HepG2 (cell line): Measurements from ENCODE around the gene DPP3. TPM values are rescaled to one million over a fixed set of nuclear protein-coding genes. Genes with fewer than 3 reads are reported as not detected.
A peak's percentile ranks its signal among the peaks of the same experiment; 100 is the strongest.

Source experiments
- DZIP1 ChIP-seq: sonication (generic); formaldehyde crosslinking; IDR thresholded peaks from 2 replicates; pipeline ENCODE4 v1.5.0; 2020; ENCODE audit warnings: mild to moderate bottlenecking, missing genetic modification reagents
- ETV6 ChIP-seq: sonication (generic); formaldehyde crosslinking; conservative IDR thresholded peaks from 2 replicates; pipeline ENCODE4 v1.4.0; 2020; ENCODE audit warnings: missing genetic modification reagents
- KAT2B ChIP-seq: fragments of 150-350 bp; IDR thresholded peaks from 2 replicates; pipeline ENCODE4 v1.6.1; 2014; ENCODE audit warnings: low read depth, low read length, borderline replicate concordance
- KAT7 ChIP-seq: IDR thresholded peaks from 2 replicates; pipeline ENCODE4 v1.6.1; 2018; ENCODE audit warnings: borderline replicate concordance, missing compliant biosample characterization
- KLF11 ChIP-seq: IDR thresholded peaks from 2 replicates; pipeline ENCODE4 v1.6.1; 2016; ENCODE audit warnings: missing compliant biosample characterization
- MAZ ChIP-seq, 2 experiments: sonication (generic) in 1 of 2; formaldehyde crosslinking in 1 of 2; IDR thresholded peaks; 2 replicates each; pipeline versions ENCODE4 v1.5.0 to v1.6.1; 2012 to 2020; ENCODE audit warnings: low read depth in 2 of 2, mild to moderate bottlenecking in 2 of 2, borderline replicate concordance in 1 of 2, improper control_type of control experiment in 1 of 2, low read length in 1 of 2, missing genetic modification reagents in 1 of 2, moderate library complexity in 1 of 2
- SAP130 ChIP-seq: IDR thresholded peaks from 2 replicates; pipeline ENCODE4 v1.6.1; 2016; ENCODE audit warnings: low read depth
- TBL1XR1 ChIP-seq: fragments of 150-350 bp; IDR thresholded peaks from 2 replicates; pipeline ENCODE4 v1.6.1; 2014; ENCODE audit warnings: borderline replicate concordance, low read length; ENCODE audit not compliant: partially characterized antibody
- TBX3 ChIP-seq: fragments of 450-650 bp; IDR thresholded peaks from 2 replicates; pipeline ENCODE4 v1.6.1; 2017; ENCODE audit warnings: antibody characterized with exemption, mild to moderate bottlenecking, inconsistent platforms, borderline replicate concordance
- THAP11 ChIP-seq: IDR thresholded peaks from 2 replicates; pipeline ENCODE4 v1.6.1; 2016; ENCODE audit warnings: missing biosample characterization, missing genetic modification reagents
- YEATS2 ChIP-seq: sonication (generic); formaldehyde crosslinking; IDR thresholded peaks from 2 replicates; pipeline ENCODE4 v1.4.0; 2020; ENCODE audit warnings: missing genetic modification reagents, borderline replicate concordance
- ZNF256 ChIP-seq: sonication (generic); formaldehyde crosslinking; conservative IDR thresholded peaks from 2 replicates; pipeline ENCODE4 v1.4.0; 2020; ENCODE audit warnings: missing genetic modification reagents
- ZNF563 ChIP-seq: sonication (generic); formaldehyde crosslinking; IDR thresholded peaks from 2 replicates; pipeline ENCODE4 v1.8.0; 2022; ENCODE audit warnings: mild to moderate bottlenecking, moderate library complexity, missing genetic modification reagents
- ZNF607 ChIP-seq: sonication (generic); formaldehyde crosslinking; IDR thresholded peaks from 2 replicates; pipeline ENCODE4 v1.5.1; 2020; ENCODE audit warnings: missing genetic modification reagents, mild to moderate bottlenecking, borderline replicate concordance
- ZNF883 ChIP-seq: sonication (generic); formaldehyde crosslinking; IDR thresholded peaks from 2 replicates; pipeline ENCODE4 v1.5.1; 2020; ENCODE audit warnings: mild to moderate bottlenecking, missing genetic modification reagents; ENCODE audit errors: not compliant biosample characterization
- polyA plus RNA-seq, 8 experiments: library from polyadenylated mRNA; depleted of rRNA in 3 of 8; stranded (reverse) in 7 of 8; unstranded in 1 of 8; fragments of >200 nt; fragmentation: Illumina TruSeq in 4 of 8; extraction: Trizol in 4 of 8; gene quantifications; 2 replicates each; pipeline versions ENCODE4 v1.2.1 to v1.2.3, GENCODE V29; 2011 to 2016; ENCODE audit warnings: low read depth in 4 of 8, missing spikeins in 1 of 8, mixed read lengths in 1 of 8; ENCODE audit not compliant: insufficient read depth in 1 of 8
- total RNA-seq, 5 experiments: library from RNA; depleted of rRNA; stranded (reverse); fragments of >200 nt; fragmentation: Illumina TruSeq; extraction: Trizol; gene quantifications; 2 replicates each; pipeline ENCODE4 v1.2.3, GENCODE V29; 2016; ENCODE audit warnings: low read depth in 1 of 5
- TF ChIP-seq, protein P1 (sequence below): sonication (generic); formaldehyde crosslinking; IDR thresholded peaks from 2 replicates; pipeline ENCODE4 v1.4.0; 2020; ENCODE audit warnings: missing genetic modification reagents
- TF ChIP-seq, protein P2 (sequence below): sonication (generic); formaldehyde crosslinking; IDR thresholded peaks from 2 replicates; pipeline ENCODE4 v1.5.0; 2020; ENCODE audit warnings: mild to moderate bottlenecking, missing genetic modification reagents, borderline replicate concordance
- TF ChIP-seq, protein P3 (sequence below): sonication (generic); formaldehyde crosslinking; IDR thresholded peaks from 2 replicates; pipeline ENCODE4 v1.9.0; 2021; ENCODE audit warnings: missing genetic modification reagents, mild to moderate bottlenecking, borderline replicate concordance

DPP3 gene
- total and polyA plus RNA-seq, 2 of the 13 experiments (the other 11 are each of a cell fraction or from before 2014, with no cell fraction given) = 38.4 to 59.8 TPM

- TF ChIP-seq KAT7 (CRISPR knock-in tag) (0 out of 2 replicates have a peak, but pooled peaks have one; percentile 38), MAZ (IDR thresholded peaks at IDR 0.05; ENCODE audit: borderline replicate concordance, low read depth, low read length) (no peak), MAZ (CRISPR knock-in tag; IDR thresholded peaks at IDR 0.05; ENCODE audit: low read depth) (no peak; the same call in 1 of the 2 replicates), ZNF256 (0 out of 2 replicates have a peak, but pooled peaks have one; percentile 30), KAT2B (no peak), ZNF607 (peak; percentile 88; the same call in 1 of the 2 replicates), SAP130 (CRISPR knock-in tag) (peak; percentile 83), YEATS2 (CRISPR knock-in tag) (peak; percentile 72), DZIP1 (no peak), ZNF563 (0 out of 2 replicates have a peak, but pooled peaks have one; percentile 0), TBX3 (no peak), KLF11 (0 out of 2 replicates have a peak, but pooled peaks have one; percentile 17), ZNF883 (CRISPR knock-in tag) (no peak), ETV6 (CRISPR knock-in tag) (0 out of 2 replicates have a peak, but pooled peaks have one; percentile 44), TBL1XR1 (no peak), THAP11 (CRISPR knock-in tag) (peak; percentile 99)
- TF ChIP-seq, protein P1, sequence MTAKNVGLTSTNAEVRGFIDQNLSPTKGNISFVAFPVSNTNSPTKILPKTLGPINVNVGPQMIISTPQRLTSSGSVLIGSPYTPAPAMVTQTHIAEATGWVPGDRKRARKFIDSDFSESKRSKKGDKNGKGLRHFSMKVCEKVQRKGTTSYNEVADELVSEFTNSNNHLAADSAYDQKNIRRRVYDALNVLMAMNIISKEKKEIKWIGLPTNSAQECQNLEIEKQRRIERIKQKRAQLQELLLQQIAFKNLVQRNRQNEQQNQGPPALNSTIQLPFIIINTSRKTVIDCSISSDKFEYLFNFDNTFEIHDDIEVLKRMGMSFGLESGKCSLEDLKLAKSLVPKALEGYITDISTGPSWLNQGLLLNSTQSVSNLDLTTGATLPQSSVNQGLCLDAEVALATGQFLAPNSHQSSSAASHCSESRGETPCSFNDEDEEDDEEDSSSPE (CRISPR knock-in tag) = peak; percentile 61
- TF ChIP-seq, protein P2, sequence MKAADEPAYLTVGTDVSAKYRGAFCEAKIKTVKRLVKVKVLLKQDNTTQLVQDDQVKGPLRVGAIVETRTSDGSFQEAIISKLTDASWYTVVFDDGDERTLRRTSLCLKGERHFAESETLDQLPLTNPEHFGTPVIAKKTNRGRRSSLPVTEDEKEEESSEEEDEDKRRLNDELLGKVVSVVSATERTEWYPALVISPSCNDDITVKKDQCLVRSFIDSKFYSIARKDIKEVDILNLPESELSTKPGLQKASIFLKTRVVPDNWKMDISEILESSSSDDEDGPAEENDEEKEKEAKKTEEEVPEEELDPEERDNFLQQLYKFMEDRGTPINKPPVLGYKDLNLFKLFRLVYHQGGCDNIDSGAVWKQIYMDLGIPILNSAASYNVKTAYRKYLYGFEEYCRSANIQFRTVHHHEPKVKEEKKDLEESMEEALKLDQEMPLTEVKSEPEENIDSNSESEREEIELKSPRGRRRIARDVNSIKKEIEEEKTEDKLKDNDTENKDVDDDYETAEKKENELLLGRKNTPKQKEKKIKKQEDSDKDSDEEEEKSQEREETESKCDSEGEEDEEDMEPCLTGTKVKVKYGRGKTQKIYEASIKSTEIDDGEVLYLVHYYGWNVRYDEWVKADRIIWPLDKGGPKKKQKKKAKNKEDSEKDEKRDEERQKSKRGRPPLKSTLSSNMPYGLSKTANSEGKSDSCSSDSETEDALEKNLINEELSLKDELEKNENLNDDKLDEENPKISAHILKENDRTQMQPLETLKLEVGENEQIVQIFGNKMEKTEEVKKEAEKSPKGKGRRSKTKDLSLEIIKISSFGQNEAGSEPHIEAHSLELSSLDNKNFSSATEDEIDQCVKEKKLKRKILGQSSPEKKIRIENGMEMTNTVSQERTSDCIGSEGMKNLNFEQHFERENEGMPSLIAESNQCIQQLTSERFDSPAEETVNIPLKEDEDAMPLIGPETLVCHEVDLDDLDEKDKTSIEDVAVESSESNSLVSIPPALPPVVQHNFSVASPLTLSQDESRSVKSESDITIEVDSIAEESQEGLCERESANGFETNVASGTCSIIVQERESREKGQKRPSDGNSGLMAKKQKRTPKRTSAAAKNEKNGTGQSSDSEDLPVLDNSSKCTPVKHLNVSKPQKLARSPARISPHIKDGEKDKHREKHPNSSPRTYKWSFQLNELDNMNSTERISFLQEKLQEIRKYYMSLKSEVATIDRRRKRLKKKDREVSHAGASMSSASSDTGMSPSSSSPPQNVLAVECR = peak; percentile 70
- TF ChIP-seq, protein P3, sequence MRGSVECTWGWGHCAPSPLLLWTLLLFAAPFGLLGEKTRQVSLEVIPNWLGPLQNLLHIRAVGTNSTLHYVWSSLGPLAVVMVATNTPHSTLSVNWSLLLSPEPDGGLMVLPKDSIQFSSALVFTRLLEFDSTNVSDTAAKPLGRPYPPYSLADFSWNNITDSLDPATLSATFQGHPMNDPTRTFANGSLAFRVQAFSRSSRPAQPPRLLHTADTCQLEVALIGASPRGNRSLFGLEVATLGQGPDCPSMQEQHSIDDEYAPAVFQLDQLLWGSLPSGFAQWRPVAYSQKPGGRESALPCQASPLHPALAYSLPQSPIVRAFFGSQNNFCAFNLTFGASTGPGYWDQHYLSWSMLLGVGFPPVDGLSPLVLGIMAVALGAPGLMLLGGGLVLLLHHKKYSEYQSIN (CRISPR knock-in tag) = no peak
These were observed 41.4 kb upstream of the DPP3 start, which contains the start of gene MRPL11 (continued) for GRCh38 chr11:66438504-66439466.
